ENCODE results near the gene ZBTB21.

The ZBTB21 gene

DNA sequence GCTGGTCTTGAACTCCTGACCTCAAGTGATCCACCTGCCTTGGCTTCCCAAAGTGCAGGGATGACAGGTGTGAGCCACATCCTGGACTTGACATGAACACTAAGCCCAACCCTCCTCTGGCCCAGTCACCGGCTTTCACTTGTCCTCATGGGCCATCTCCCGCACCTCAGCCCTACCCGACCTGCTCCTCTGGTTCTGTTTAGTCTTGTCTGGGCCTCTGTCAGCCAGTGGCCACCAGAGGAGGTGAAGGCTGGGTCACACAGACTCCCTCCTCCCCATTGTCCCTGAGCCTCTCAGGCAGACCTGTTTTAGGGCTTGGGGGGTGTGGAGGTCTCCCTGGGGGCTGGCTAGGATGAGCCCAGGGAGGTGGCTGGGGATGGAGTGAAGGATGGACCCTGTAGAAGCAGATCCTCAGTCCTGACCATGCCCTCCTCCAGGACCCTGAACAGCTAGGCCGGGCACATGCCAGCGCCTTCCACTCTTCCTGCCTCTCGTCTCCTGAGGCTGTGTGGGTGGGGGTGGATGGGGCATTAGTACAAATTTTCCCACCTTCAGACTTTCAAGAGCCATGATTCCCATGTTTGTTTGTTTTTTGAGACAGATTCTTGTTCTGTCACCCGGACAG lies 34.8 kb upstream of the ZBTB21 start:
- TF ChIP-seq, protein P1, sequence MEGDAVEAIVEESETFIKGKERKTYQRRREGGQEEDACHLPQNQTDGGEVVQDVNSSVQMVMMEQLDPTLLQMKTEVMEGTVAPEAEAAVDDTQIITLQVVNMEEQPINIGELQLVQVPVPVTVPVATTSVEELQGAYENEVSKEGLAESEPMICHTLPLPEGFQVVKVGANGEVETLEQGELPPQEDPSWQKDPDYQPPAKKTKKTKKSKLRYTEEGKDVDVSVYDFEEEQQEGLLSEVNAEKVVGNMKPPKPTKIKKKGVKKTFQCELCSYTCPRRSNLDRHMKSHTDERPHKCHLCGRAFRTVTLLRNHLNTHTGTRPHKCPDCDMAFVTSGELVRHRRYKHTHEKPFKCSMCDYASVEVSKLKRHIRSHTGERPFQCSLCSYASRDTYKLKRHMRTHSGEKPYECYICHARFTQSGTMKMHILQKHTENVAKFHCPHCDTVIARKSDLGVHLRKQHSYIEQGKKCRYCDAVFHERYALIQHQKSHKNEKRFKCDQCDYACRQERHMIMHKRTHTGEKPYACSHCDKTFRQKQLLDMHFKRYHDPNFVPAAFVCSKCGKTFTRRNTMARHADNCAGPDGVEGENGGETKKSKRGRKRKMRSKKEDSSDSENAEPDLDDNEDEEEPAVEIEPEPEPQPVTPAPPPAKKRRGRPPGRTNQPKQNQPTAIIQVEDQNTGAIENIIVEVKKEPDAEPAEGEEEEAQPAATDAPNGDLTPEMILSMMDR (IDR thresholded peaks at IDR 0.05; ENCODE audit: control extremely low read depth, extremely low read depth, low read depth, missing control alignments) = no peak
- POLR2A ChIA-PET = interaction anchor here (0.6 kb wide), 1 partner anchor 9 kb away, joined by 3 read pairs; no protein-coding TSS in a partner anchor
- CTCF ChIA-PET = interaction anchor here (1.1 kb wide), 1 partner anchor 483 kb away, joined by 3 read pairs; no protein-coding TSS in a partner anchor
- DNase-seq (ENCODE audit: extremely low spot score) = no peak

DNA sequence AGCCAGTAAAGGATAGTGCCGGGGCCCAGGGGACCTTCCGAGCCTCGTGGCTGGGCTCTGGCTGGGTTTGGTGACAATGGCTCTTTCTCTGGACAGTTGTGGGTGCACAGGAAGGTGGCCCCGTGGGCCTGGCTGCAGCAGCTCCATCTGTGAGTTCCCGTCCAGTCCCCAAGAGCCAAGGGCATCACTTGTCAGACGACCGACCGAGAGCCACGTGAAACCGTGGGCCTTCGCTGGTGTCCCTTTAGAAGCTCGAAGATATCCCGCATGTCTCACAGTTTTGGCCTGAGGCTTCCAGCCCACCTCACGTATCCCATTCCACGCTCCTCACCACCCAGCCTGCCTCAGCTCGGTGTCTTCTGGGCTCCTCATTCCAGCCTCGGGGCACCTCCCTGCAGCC lies 33.8 kb upstream of the ZBTB21 start:
- ChIA-PET CTCF (no interaction called here), POLR2A (no interaction called here)
- DNase-seq (ENCODE audit: extremely low spot score) = no peak
- TF ChIP-seq, protein P1 (IDR thresholded peaks at IDR 0.05; ENCODE audit: control extremely low read depth, extremely low read depth, low read depth, missing control alignments) = no peak

DNA sequence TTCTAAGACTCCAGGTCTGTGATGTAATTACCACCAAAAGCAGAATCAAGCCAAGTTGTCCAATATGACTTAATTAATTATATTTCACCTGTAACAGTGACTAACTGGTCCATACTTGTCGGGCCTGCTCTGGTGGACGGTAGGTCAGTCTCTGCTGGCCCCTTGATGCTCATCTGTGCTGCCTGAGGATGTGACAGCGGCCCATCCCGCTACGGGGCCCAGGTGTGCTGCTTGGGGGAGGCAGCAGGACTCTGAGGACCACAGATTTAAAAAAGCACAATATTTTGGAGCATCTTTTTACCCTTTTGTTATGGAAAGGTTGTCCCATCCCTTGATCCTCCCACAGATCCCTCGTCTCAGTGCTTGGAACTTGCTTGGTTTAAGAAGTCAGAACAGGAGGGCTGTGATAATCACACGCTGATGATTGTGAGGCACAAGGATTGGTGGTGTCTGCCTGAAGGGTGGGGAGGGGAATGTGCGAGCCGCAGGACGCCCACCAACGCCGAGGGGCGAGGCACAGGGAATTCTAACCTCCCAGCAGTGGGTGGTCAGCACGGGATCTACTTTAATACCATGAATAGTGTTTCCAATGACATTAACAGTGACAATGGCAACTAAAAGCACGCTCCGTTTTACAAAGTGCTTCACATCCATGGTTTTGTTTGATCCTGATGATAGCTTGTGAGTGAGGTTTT lies 33.2 kb upstream of the ZBTB21 start:
- CTCF ChIA-PET = no interaction called here
- POLR2A ChIA-PET = no interaction called here
- no peak for DNase-seq (ENCODE audit: extremely low spot score)
- TF ChIP-seq, protein P1 (IDR thresholded peaks at IDR 0.05; ENCODE audit: control extremely low read depth, extremely low read depth, low read depth, missing control alignments) = no peak

DNA sequence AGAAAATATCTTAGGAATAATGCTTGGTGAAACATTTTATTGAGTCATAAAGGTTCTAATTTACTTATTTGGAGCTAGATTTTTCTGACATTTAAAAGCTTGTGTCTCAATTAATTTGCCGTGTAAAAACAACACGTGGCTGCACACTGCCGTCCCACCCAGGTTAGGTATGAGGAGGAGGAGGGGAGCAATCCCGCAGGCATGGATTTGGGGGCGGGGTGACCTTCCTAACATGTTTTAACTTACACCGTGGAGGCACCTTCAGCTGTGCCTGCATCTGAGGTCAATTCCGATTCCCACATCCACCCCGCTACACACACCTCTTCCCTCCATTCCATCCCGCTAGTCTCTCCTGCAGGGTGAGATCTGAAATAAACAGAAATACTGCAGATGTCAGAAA lies 32.5 kb upstream of the ZBTB21 start:
- TF ChIP-seq, protein P1 (IDR thresholded peaks at IDR 0.05; ENCODE audit: control extremely low read depth, extremely low read depth, low read depth, missing control alignments) = no peak
- no peak for DNase-seq (ENCODE audit: extremely low spot score)
- POLR2A ChIA-PET = no interaction called here
- CTCF ChIA-PET = interaction anchor here (0.9 kb wide), 1 partner anchor 13 kb away, joined by 3 read pairs; no protein-coding TSS in a partner anchor

DNA sequence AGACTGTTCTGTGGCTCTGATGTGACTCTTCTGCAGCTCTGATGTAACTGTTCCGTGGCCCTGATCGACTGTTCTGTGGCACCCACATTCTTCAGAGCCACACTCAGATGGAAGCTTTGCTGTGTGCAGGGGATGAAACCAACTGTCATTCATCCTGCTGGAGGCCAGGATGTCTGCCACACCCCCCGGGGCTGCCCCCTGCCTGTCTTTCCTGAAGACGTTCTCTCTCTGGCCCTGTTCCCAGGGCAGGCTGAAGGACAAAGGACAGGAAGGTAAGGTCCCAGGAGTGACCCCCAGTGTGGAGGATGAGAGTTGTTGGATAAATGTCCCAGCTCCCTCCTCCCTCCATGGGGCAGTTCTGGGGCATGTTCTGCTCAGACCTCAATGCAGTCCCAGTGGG lies 31.6 kb upstream of the ZBTB21 start:
- DNase-seq (ENCODE audit: extremely low spot score) = no peak
- TF ChIP-seq, protein P1 (IDR thresholded peaks at IDR 0.05; ENCODE audit: control extremely low read depth, extremely low read depth, low read depth, missing control alignments) = no peak
- ChIA-PET POLR2A (no interaction called here), CTCF (interaction anchor here (0.8 to 1.9 kb wide), 2 partner anchors 8 to 10 kb away, joined by 3 to 4 read pairs; no protein-coding TSS in a partner anchor)

DNA sequence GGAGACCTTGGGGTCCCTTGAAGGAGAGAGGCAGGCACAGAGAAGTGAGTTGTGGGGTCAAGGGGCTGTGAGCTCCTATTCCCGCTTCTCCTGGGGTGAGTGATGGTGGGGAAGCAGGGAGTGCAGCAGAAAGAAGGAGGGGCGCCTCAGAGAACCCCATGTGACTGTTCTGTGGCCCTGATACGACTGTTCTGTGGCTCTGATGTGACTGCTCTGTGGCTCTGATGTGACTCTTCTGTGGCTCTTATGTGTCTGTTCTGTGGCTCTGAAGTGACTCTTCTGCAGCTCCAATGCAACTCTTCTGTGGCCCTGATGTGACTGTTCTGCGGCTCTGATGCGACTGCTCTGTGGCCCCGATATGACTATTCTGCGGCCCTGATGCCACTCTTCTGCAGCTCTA lies 31.1 kb upstream of the ZBTB21 start:
- no peak for DNase-seq (ENCODE audit: extremely low spot score)
- TF ChIP-seq, protein P1 (IDR thresholded peaks at IDR 0.05; ENCODE audit: control extremely low read depth, extremely low read depth, low read depth, missing control alignments) = no peak
- POLR2A ChIA-PET = no interaction called here
- CTCF ChIA-PET = interaction anchor here (0.8 to 1.9 kb wide), 2 partner anchors 9 to 10 kb away, joined by 3 to 4 read pairs; no protein-coding TSS in a partner anchor
